ENCODE measurements around the gene PDGFRA. TPM values are rescaled to one million over a fixed set of nuclear protein-coding genes. Genes with fewer than 3 reads are reported as not detected.

Gene PDGFRA
- polyA plus RNA-seq, 1 donor from 2014 or later: 0.43 TPM

DNA sequence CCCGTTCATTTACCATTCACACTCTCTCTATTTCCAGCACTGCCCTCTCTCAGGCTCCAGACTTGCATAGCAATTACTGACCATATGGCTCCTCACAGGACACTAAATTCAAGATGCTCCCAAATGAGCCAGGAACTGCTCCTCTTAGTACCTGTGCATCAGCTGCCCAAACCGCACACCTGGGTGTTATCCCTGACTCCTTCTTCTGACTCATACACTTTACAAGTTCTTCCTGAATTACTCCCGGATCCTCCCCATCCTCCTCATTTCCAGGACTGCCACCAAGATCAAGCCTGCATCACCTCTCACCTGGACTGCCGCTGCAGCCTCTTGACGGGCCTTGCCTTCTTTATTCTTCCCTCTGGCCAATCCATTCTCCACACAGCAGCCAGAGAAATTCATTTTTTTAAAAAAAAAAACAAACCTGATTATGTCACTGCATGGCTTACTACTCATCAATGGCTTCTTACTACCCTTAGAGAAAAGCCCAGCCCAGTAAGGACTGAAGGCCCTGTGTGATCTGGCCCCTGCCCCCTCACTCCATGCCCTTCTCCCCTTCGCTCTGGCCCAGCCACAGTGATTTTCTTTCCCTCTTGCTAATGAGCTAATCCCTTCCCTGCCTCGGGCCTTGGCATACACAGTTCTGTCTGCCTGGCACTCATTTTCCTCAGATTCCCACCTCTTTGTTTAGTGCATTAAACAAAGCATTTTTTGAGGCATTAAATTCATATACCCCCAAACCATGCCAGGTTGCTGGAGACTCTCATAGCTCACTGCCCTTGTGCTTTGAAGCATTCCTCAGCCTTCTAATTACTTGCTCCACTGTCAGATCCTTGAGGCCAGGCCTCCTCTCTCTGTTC is 92.0 kb downstream of the PDGFRA start:
- no peak overlapping the region for H3K4me3 ChIP-seq (ENCODE audit: low read length)
- no peaks in the 10 kb centered on the region for H3K79me2 ChIP-seq (replicated peaks; ENCODE audit: insufficient read depth, low read length)
- H3F3A ChIP-seq (ENCODE audit: insufficient read depth, low read length, poor library complexity, severe bottlenecking): no peaks in the 10 kb centered on the region
- no peaks in the 10 kb centered on the region for H3K36me3 ChIP-seq (ENCODE audit: insufficient read depth, low read length)
- H3K27ac ChIP-seq (ENCODE audit: low read length): no peak overlapping the region
- H3K9me3 ChIP-seq (ENCODE audit: low read length): no peaks in the 10 kb centered on the region
- H2AFZ ChIP-seq (ENCODE audit: low read depth, low read length): no peak overlapping the region
- no peaks in the 10 kb centered on the region for H3K9me2 ChIP-seq (ENCODE audit: insufficient read depth, low read length)
- H3K27me3 ChIP-seq (ENCODE audit: insufficient read depth, low read depth, low read length): no peaks in the 10 kb centered on the region
- H4K20me1 ChIP-seq (ENCODE audit: insufficient read depth): no peaks in the 10 kb centered on the region
- TF ChIP-seq SMC3 (conservative IDR thresholded peaks at IDR 0.05; ENCODE audit: poor library complexity): no peak
- TF ChIP-seq POLR2AphosphoS5 (IDR thresholded peaks at IDR 0.05): no peak
- H3K4me2 ChIP-seq (ENCODE audit: low read length): no peak overlapping the region
- no peak overlapping the region for H3K9ac ChIP-seq (ENCODE audit: low read length)

DNA sequence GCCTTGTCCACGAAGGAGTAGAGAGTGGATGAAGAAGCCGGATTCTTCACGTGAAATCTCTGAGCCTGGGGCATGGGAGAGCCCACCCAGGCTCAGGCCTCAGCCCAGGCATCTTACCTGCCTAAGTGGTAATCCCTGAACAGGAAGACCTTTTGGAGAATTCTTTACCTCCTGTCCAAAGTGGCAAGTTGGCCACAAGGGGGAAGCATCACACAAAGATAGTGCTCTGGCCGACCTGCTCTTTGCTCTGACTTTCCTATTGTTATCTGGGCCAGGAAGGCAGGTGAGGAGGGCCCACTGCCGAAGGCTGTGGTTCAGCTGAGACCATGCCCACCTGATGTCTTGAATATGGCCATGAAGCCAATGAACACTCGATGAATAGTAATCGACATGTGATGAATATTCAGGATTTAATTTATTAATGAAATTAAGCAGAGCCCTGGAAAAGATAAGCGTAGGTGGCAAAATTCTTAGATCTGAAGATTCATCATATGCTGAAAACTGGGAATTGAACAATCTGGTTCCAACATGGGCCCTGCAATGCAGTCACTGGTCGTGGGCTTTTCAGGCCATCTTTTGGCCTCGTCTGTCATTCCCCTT is 93.8 kb downstream of the PDGFRA start:
- Histone ChIP-seq H3K36me3 (ENCODE audit: insufficient read depth, low read length) (no peaks in the 10 kb centered on the region), H3F3A (ENCODE audit: insufficient read depth, low read length, poor library complexity, severe bottlenecking) (no peaks in the 10 kb centered on the region), H2AFZ (ENCODE audit: low read depth, low read length) (no peak overlapping the region), H3K4me2 (ENCODE audit: low read length) (no peak overlapping the region), H3K9ac (ENCODE audit: low read length) (no peak overlapping the region), H3K9me3 (ENCODE audit: low read length) (no peaks in the 10 kb centered on the region), H3K27me3 (ENCODE audit: insufficient read depth, low read depth, low read length) (no peaks in the 10 kb centered on the region), H3K9me2 (ENCODE audit: insufficient read depth, low read length) (no peaks in the 10 kb centered on the region), H4K20me1 (ENCODE audit: insufficient read depth) (no peaks in the 10 kb centered on the region), H3K4me3 (ENCODE audit: low read length) (no peak overlapping the region), H3K79me2 (replicated peaks; ENCODE audit: insufficient read depth, low read length) (no peaks in the 10 kb centered on the region), H3K27ac (ENCODE audit: low read length) (no peak overlapping the region)
- TF ChIP-seq EZH2 (IDR thresholded peaks at IDR 0.05; ENCODE audit: borderline replicate concordance, insufficient read depth, low read length, poor library complexity, severe bottlenecking): no peak
- peak; percentile 93 for TF ChIP-seq RAD21 (conservative IDR thresholded peaks at IDR 0.05)
- no peak for TF ChIP-seq MXI1 (conservative IDR thresholded peaks at IDR 0.05; ENCODE audit: poor library complexity, severe bottlenecking)
- no peak for TF ChIP-seq EP300 (conservative IDR thresholded peaks at IDR 0.05; ENCODE audit: poor library complexity, severe bottlenecking)
- TF ChIP-seq POLR2AphosphoS5 (IDR thresholded peaks at IDR 0.05): no peak
- TF ChIP-seq, protein P1, sequence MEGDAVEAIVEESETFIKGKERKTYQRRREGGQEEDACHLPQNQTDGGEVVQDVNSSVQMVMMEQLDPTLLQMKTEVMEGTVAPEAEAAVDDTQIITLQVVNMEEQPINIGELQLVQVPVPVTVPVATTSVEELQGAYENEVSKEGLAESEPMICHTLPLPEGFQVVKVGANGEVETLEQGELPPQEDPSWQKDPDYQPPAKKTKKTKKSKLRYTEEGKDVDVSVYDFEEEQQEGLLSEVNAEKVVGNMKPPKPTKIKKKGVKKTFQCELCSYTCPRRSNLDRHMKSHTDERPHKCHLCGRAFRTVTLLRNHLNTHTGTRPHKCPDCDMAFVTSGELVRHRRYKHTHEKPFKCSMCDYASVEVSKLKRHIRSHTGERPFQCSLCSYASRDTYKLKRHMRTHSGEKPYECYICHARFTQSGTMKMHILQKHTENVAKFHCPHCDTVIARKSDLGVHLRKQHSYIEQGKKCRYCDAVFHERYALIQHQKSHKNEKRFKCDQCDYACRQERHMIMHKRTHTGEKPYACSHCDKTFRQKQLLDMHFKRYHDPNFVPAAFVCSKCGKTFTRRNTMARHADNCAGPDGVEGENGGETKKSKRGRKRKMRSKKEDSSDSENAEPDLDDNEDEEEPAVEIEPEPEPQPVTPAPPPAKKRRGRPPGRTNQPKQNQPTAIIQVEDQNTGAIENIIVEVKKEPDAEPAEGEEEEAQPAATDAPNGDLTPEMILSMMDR (IDR thresholded peaks at IDR 0.05; ENCODE audit: poor library complexity, severe bottlenecking): peak; percentile 88
- TF ChIP-seq TAF1 (IDR thresholded peaks at IDR 0.05; ENCODE audit: low read depth): no peak
- TF ChIP-seq, protein P2, sequence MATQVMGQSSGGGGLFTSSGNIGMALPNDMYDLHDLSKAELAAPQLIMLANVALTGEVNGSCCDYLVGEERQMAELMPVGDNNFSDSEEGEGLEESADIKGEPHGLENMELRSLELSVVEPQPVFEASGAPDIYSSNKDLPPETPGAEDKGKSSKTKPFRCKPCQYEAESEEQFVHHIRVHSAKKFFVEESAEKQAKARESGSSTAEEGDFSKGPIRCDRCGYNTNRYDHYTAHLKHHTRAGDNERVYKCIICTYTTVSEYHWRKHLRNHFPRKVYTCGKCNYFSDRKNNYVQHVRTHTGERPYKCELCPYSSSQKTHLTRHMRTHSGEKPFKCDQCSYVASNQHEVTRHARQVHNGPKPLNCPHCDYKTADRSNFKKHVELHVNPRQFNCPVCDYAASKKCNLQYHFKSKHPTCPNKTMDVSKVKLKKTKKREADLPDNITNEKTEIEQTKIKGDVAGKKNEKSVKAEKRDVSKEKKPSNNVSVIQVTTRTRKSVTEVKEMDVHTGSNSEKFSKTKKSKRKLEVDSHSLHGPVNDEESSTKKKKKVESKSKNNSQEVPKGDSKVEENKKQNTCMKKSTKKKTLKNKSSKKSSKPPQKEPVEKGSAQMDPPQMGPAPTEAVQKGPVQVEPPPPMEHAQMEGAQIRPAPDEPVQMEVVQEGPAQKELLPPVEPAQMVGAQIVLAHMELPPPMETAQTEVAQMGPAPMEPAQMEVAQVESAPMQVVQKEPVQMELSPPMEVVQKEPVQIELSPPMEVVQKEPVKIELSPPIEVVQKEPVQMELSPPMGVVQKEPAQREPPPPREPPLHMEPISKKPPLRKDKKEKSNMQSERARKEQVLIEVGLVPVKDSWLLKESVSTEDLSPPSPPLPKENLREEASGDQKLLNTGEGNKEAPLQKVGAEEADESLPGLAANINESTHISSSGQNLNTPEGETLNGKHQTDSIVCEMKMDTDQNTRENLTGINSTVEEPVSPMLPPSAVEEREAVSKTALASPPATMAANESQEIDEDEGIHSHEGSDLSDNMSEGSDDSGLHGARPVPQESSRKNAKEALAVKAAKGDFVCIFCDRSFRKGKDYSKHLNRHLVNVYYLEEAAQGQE (IDR thresholded peaks at IDR 0.05; ENCODE audit: borderline replicate concordance): no peak
- peak; percentile 93 for TF ChIP-seq SMC3 (conservative IDR thresholded peaks at IDR 0.05; ENCODE audit: poor library complexity)

Data from neural cell (in vitro differentiated cells).